HG03039 (cell line): Measurements from ENCODE around the gene RNASE2.
"Not testable (repeated sequence)": the region's sequence is repeated elsewhere in the genome, so short reads cannot be mapped to it uniquely, and the experiment has no call there.

Source experiments
- ATAC-seq: cut with Tn5 transposase; IDR thresholded peaks from one replicate; pipeline ENCODE4 v1.9.1; 2021; ENCODE audit warnings: mild to moderate bottlenecking, moderate library complexity; ENCODE audit not compliant: unreplicated experiment

The RNASE2 gene

GRCh38 chr14:20980906-20981305 is 25.6 kb downstream of the RNASE2 start:
- no peak for ATAC-seq

GRCh38 chr14:20982646-20983369 is 27.5 kb downstream of the RNASE2 start:
- no peak for ATAC-seq

DNA sequence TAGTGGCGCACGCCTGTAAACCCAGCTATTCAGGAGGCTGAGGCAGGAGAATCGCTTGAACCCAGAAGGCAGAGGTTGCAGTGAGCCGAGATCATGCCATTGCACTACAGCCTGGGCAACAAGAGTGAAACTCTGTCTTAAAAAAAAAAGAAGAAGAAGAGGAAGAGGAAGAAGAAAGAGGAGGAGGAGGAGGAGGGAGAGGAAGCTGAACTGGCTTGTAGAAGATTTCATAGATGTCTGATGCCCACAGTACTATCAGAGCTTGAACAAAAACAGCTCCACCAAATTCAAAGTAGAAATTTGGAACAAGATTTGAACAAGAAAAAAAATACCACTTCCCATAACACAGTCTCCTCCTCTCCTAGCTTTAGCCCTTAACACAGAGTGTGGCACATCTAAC is 30.4 kb downstream of the RNASE2 start:
- not testable (repeated sequence) for ATAC-seq

DNA sequence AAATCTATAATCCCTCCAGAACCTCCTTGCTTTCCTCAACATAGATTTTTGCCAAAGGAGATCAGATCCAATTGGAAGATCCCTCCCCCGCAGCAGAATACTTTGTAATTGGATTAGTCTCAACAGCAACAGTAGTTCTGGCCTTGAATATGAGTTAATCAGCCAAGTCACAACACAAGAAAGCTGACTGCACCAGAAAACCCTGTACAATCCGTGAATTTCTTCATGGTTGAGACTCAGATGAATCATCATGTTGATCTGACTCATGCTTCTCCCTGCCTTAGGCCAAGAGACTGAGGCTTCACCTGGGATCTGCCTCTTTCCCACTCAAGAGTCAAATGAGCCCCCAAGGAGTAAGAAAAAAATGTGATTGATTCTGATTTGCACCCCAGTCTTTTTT is 31.5 kb downstream of the RNASE2 start:
- no peak for ATAC-seq

DNA sequence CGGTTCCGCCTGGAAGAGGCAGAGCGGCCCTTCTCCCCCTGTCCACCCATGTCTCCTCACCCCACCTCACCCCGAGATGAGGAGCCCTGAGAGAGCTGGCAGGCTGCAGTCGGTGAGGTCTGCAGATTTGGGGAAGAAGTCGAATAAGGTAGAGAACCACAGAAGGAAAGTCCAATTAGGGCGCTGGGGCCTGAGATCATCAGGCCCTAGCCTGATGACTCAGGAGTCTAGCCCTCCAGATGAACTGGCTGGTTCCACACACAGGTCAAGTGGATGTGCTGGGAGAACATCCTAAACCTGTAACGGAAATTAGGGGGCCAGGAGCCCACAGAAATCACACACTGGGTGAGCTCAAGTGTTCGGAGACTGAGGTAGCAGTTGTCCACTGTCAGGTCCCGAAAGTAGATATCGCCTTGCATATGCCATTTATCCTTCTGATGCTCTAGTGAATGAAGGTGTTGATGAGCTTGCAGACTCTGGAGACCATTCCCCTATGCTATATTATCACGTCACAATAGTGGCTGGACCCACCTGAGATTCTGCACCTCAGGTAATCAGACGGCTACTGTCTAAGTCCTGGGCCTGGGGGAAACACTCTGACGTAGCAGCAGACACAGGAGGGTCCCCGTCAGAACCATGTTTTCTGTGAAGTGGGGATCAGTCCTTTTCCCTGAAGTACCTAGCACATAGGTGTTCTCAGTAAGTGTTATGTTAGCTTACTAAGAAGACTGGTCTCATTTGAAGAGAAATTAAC is 33.6 kb downstream of the RNASE2 start:
- no peak for ATAC-seq

DNA sequence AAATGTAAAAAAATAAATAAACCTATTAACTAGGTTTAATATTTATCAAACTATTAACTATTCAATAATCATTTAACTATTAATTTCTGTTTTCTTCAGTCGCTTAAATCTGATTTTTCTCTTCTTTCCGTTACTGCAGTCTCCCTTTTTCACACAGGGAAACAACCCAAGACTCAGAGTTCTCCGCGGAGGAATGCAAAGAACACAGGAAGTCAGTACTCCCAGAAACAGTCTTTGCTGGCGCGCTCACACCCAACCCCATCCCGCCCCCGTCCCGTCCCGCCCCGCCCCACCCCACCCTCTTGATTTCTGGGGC is 34.1 kb downstream of the RNASE2 start:
- ATAC-seq, result no peak

DNA sequence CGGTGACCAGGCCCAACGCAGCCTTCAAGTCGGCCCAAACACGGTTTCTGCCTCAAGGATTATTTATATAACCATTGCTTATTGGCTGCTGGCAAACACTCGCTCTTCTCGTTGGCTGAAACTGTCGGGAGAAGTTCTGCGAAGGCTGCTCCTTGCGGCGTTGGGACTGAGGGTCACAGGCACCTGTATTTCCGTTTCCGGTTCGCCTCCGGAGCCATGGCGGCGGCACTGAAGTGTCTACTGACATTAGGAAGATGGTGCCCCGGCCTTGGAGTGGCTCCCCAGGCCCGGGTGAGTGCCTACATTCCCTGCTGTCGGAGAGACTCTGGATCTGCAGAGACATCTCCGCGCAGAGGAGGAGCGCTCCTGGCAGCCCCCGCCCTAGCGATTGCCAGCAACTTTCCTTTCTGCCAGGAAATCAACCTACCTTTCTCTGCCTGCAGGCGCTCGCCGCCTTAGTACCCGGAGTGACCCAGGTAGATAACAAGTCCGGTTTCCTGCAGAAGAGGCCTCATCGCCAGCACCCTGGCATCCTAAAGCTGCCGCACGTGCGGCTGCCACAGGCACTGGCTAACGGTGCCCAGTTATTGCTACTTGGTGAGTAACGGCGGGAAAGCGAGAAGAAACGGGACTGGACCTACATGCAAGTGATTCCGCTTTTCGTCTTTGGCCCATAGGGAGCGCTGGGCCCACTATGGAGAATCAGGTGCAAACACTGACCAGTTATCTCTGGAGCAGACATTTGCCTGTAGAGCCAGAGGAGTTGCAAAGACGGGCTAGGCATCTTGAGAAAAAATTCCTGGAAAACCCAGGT is 34.7 kb downstream of the RNASE2 start, which contains the start of gene METTL17:
Gene METTL17 (plus strand): TSS at position 194 of the 814 bp plus-strand sequence. CDS start 23 bp downstream, at position 217.
- ATAC-seq, result peak; percentile 95

- ATAC-seq, result no peak
Observed at GRCh38 chr14:20996521-20996920, 41.2 kb downstream of the RNASE2 start.

DNA sequence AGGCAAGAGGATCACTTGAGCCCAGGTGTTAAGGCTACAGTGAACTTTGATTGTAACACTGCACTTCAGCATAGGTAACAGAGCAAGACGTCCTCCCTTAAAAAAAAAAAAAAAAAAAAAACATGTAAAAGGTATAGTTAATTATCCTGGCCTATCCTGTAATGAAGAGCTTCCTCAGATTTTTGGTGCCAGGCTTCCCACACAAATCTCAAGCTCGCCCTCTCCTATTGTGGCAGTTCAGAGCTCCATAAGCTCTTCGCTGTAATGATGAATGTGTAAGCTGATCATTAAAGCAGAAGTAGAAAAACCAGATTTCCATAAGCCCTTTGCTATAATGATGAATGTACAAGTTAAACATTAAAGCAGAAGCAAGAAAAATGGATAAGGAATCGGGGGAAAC is 41.8 kb downstream of the RNASE2 start:
- ATAC-seq, result no peak

DNA sequence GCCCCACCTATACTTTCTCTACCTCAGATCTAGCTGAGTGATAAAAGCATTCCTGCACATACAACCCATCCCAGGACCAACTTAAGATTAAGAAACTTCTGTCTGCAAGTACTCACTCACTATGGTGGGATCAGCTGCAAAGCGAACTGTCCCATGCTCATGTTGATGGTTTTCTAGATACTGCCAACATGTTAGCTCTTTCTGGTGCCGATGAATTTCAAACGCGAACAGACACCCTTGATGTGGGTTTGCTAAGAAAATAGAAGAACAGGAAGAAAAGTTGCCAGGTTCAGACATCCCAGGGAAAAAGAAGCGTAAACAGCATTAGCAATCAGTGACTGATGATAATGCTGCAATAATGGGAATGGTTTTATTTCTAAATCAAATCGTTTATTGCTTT is 42.3 kb downstream of the RNASE2 start:
- ATAC-seq, result no peak

DNA sequence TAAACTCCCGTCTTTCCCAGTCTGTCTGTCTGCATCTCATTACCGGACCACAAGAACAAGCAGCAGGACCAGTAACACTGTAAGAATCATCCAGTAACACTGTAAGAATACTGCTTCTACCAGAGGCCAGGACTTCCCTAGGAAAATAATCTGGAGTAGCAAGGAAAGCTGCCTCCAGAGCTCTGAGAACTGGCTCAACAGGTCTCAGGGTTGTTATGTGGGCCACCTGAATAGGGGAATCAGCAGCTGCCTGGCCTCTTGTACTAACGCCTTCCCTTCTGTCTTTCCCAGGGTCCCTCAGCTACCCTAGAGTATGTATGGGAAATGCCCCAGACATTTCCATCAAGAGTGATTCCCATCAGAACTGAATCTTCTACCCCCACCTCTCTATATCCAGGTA is 42.9 kb downstream of the RNASE2 start:
- no peak for ATAC-seq

GRCh38 chr14:20998674-20999366 is 43.5 kb downstream of the RNASE2 start, which contains the start of gene SLC39A2:
Gene SLC39A2 (plus strand): TSS chr14:20999293. CDS start chr14:20999447, 154 bp downstream.
- ATAC-seq, result no peak

DNA sequence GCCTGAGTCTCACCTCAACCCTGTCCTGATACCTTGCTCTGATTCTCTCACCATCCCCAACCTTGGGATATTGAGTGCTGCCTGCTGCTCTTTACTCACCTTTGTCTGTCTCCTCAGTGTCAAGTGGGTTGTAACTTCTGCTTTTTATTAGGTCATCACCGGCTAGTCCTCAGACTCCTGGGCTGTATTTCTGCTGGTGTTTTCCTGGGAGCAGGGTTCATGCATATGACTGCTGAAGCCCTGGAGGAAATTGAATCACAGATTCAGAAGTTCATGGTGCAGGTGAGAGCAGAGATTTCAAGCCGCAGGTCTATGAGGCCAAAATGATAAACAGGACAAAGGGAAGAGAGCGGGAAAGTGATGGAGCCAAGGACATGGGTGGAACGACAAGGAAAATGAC is 44.3 kb downstream of the RNASE2 start:
- no peak for ATAC-seq

DNA sequence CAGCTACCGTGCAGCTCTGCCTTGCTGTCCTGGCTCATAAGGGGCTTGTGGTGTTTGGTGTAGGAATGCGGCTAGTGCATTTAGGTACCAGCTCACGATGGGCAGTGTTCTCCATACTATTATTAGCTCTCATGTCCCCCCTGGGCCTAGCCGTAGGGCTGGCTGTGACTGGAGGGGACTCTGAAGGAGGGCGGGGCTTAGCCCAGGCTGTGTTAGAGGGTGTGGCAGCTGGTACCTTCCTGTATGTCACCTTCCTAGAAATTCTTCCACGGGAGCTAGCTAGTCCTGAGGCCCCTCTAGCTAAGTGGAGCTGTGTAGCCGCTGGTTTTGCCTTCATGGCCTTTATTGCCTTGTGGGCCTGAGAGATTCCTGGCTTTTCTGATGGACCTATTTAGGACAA is 45.9 kb downstream of the RNASE2 start:
- ATAC-seq, result no peak

GRCh38 chr14:21003788-21004346 is 48.6 kb downstream of the RNASE2 start:
- ATAC-seq, result no peak
